ENCODE data around the gene COLEC12. TPM values are rescaled to one million over a fixed set of nuclear protein-coding genes. Genes with fewer than 3 reads are reported as not detected.

Gene COLEC12
- total and polyA plus RNA-seq, 10 of the 15 experiments (the other 5 are each of a cell fraction or from before 2014, with no cell fraction given): 0.04 to 0.05 TPM; not detected in 8

GRCh38 chr18:515156-515815, 14.8 kb upstream of the COLEC12 start (continued):
- no peak for TF ChIP-seq ZBTB40 (IDR thresholded peaks at IDR 0.05; ENCODE audit: borderline replicate concordance)
- TF ChIP-seq NRF1 (conservative IDR thresholded peaks at IDR 0.05; ENCODE audit: low read depth, low read length): no peak

GRCh38 chr18:513826-514530, 13.5 kb upstream of the COLEC12 start:
- Histone ChIP-seq H3K9ac (ENCODE audit: control insufficient read depth, insufficient read depth, low read length) (no peak overlapping the region), H3K4me1 (ENCODE audit: control insufficient read depth, insufficient read depth, low read length) (no peaks in the 10 kb centered on the region), H3K9me3 (replicated peaks; ENCODE audit: control insufficient read depth, insufficient read depth, low read length) (no peaks in the 10 kb centered on the region), H3K27me3 (replicated peaks in 1 of 2; ENCODE audit: control insufficient read depth in 2 of 2, insufficient read depth in 2 of 2, low read length in 1 of 2) (no peaks in the 10 kb centered on the region), H3K4me2 (ENCODE audit: control insufficient read depth, insufficient read depth) (no peak overlapping the region), H3K4me3 (no peak overlapping the region), H2AFZ (ENCODE audit: control insufficient read depth, low read depth, low read length) (no peak overlapping the region), H3K36me3 (ENCODE audit: control insufficient read depth in 2 of 2, insufficient read depth in 2 of 2, low read length in 1 of 2) (no peaks in the 10 kb centered on the region), H3K27ac (ENCODE audit: control insufficient read depth, insufficient read depth) (no peak overlapping the region), H4K20me1 (ENCODE audit: control insufficient read depth, insufficient read depth) (no peaks in the 10 kb centered on the region), H3K79me2 (ENCODE audit: control insufficient read depth, insufficient read depth, low read length) (no peaks in the 10 kb centered on the region)
- ChIA-PET RAD21 (ENCODE audit: unreplicated experiment) (no interaction called here), CTCF (no interaction called here), SMC1A (ENCODE audit: uncharacterized antibody, unreplicated experiment) (no interaction called here), POLR2A (interaction anchor here (0.6 kb wide), 1 partner anchor 261 kb away, joined by 3 read pairs; no protein-coding TSS in a partner anchor)
- FAIRE-seq (no peak), DNase-seq (ENCODE audit: low read depth, low spot score) (no peak), ATAC-seq (no peak)
- 86% methylated on average over 25 of the region's 36 CpGs for WGBS (ENCODE audit: insufficient coverage, insufficient replicate concordance, low lambda C conversion rate, missing lambda C conversion rate)
- BruUV-seq (replicated peaks): no TSS peak
- intact Hi-C loops (cut with micrococcal nuclease; ENCODE audit: unreplicated experiment): no loop called here
- in situ Hi-C loops (cut with MboI): no loop called here
- TF ChIP-seq RBBP5 (conservative IDR thresholded peaks at IDR 0.05) (no peak), GATAD2B (conservative IDR thresholded peaks at IDR 0.05; ENCODE audit: low read depth) (no peak), STAT3 (IDR thresholded peaks at IDR 0.05; ENCODE audit: low read depth, low read length) (no peak), BCL3 (IDR thresholded peaks at IDR 0.05; ENCODE audit: borderline replicate concordance, insufficient read depth, low read depth, low read length, poor library complexity, severe bottlenecking) (no peak), NR2F1 (conservative IDR thresholded peaks at IDR 0.05) (no peak), MTA2 (IDR thresholded peaks at IDR 0.05; ENCODE audit: low read depth) (no peak), MYC (IDR thresholded peaks at IDR 0.05; ENCODE audit: insufficient read depth, insufficient read length, insufficient replicate concordance, low read length, severe bottlenecking) (no peak), CEBPB (IDR thresholded peaks at IDR 0.05; ENCODE audit: borderline replicate concordance in 1 of 2, low read depth in 2 of 2, low read length in 2 of 2) (no peak), KAT2A (conservative IDR thresholded peaks at IDR 0.05; ENCODE audit: control insufficient read depth, low read depth, low read length) (no peak), FOS (IDR thresholded peaks at IDR 0.05; ENCODE audit: borderline replicate concordance, extremely low read depth, insufficient read length) (no peak)

Data from GM12878 (cell line).